SU-DHL-6 (cell line): ENCODE results near the gene PTPRN2.

Experiments
- CTCF ChIP-seq: fragments of 200-600 bp; sonication (generic); IDR thresholded peaks from one replicate; pipeline ENCODE4 v1.5.1; 2017; ENCODE audit warnings: antibody characterized with exemption, mild to moderate bottlenecking, low read length, moderate library complexity; ENCODE audit not compliant: insufficient read depth, poor library complexity, severe bottlenecking
- EZH2phosphoT487 ChIP-seq: fragments of 200-600 bp; sonication (generic), shearing (Covaris generic); conservative IDR thresholded peaks from 2 replicates; pipeline ENCODE4 v1.6.1; 2018; ENCODE audit warnings: mild to moderate bottlenecking, antibody characterized with exemption, low read length, moderate library complexity, mixed read lengths

- no peak for TF ChIP-seq CTCF
- TF ChIP-seq EZH2phosphoT487, result no peak
Measured at GRCh38 chr7:158411232-158411950, 176.2 kb downstream of the PTPRN2 start.
